ENCODE measurements around the gene VPS11. TPM values are rescaled to one million over a fixed set of nuclear protein-coding genes. Genes with fewer than 3 reads are reported as not detected.
A peak's percentile ranks its signal among the peaks of the same experiment; 100 is the strongest.
"Not testable (repeated sequence)": the region's sequence is repeated elsewhere in the genome, so short reads cannot be mapped to it uniquely, and the experiment has no call there.

VPS11 gene
- total RNA-seq, 1 donor from 2014 or later = 17.8 TPM

DNA sequence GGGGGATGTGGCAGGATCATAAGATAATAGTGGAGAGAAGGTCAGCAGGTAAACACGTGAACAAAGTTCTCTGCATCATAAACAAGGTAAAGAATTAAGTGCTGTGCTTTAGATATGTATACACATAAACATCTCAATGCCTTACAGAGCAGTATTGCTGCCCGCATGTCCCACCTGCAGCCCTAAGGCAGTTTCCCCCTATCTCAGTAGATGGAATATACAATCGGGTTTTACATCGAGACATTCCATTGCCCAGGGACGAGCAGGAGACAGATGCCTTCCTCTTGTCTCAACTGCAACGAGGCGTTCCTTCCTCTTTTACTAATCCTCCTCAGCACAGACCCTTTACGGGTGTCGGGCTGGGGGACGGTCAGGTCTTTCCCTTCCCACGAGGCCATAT lies 28.1 kb upstream of the VPS11 start:
- ATAC-seq = not testable (repeated sequence)

GRCh38 chr11:119041821-119042514 lies 25.6 kb upstream of the VPS11 start:
- no peak for ATAC-seq

GRCh38 chr11:119042927-119043326 lies 24.7 kb upstream of the VPS11 start:
- no peak for ATAC-seq

GRCh38 chr11:119044708-119045107 lies 22.9 kb upstream of the VPS11 start:
- no peak for ATAC-seq

GRCh38 chr11:119046489-119046888 lies 21.1 kb upstream of the VPS11 start:
- no peak for ATAC-seq

GRCh38 chr11:119047205-119047604 lies 20.4 kb upstream of the VPS11 start:
- ATAC-seq = no peak

GRCh38 chr11:119048644-119049043 lies 19.0 kb upstream of the VPS11 start:
- no peak for ATAC-seq

DNA sequence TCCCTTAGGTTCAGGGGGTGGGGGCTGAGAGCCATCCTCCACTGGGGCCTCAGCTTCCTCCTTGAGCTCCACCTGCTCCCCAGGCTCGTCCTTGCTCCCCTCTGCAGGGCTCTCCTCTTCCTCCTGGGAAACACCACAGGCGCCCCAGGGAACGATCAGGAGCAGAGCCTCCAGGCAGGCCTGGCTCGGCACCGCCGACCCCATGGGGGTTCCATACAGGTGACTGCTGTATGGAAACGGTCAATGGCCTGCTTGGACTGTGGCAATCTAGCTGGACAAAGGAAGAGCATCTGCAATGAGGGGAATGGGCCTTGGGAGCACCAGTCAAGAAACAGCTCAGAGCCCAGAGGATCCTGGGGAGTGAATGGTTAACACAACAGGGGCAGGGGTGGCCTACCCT lies 18.5 kb upstream of the VPS11 start:
- no peak for ATAC-seq

DNA sequence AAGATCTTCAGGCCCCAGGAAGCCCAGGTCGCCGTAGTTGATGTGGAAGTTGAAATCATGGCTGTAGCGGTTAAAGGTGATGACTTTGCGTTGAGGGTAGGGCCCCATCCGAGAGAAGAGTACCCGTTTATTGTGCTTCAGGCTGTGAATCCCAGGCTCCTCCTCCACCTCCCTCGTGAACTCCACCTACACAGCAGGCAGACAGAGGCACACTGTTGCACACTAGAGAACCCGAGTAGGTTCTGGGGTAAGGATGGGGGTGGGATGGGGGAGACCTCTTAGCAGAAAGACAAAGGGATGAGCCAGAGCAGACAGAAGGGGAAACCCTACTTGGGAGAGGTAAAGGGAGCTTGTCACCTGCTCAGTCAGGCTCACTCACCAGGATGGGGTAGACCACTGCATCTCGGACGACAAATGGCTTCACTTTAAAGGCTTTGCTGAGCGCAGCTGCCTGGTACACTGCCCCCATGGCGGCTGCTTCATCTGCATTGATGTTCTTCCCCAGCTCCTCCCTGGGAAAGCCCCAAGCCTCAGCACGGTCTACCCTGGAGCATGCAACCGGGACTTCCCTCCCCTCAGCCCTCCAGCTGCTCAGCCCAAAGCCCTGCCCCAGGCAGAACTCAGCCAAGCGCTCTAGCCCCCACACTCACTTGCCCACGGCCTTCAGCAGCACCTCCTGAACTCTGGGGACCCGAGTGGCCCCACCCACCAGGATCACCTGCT lies 16.0 kb upstream of the VPS11 start:
- ATAC-seq = no peak

DNA sequence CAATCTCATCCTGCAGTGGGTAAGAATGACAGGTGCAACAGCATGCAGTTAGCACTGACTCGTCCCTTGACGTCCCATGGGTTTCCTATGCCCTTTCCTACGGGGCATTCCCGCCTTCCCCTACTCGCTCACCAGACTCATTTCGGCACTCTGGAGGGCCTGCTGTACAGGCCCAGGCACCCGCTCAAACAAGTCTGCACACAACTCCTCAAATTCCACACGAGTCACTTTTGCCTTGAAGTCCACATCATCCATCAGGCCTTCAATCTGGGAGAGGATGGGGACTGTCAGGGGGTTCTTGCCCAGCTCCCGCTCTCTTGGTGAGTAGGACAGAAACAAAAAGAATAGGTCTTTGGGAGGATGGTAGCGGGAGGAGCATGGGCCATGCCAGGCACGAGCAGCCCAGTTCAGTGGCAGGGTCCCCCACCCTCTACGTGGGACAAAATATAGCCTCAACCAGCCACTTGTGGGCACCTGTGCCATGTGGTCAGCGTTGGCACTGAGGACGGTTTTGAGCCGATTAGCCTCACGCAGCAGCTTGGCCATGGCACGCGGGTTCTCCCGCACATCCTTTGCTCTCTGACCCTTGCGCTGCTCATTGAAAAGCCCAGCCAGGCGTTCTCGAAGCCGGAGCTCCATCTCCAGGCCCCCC lies 15.3 kb upstream of the VPS11 start:
- no peak for ATAC-seq

- no peak for ATAC-seq
Measured at GRCh38 chr11:119054418-119054817, 13.2 kb upstream of the VPS11 start.

- ATAC-seq = no peak
Measured at GRCh38 chr11:119055901-119056300, 11.7 kb upstream of the VPS11 start.

- peak; percentile 73 for ATAC-seq
Measured at GRCh38 chr11:119056421-119056999, 11.1 kb upstream of the VPS11 start.

GRCh38 chr11:119057000-119057769 lies 10.4 kb upstream of the VPS11 start, which contains the start of gene HYOU1:
Gene HYOU1 (minus strand): TSS chr11:119057205. CDS start chr11:119056160, 1,045 bp downstream.
- ATAC-seq = peak; percentile 99

DNA sequence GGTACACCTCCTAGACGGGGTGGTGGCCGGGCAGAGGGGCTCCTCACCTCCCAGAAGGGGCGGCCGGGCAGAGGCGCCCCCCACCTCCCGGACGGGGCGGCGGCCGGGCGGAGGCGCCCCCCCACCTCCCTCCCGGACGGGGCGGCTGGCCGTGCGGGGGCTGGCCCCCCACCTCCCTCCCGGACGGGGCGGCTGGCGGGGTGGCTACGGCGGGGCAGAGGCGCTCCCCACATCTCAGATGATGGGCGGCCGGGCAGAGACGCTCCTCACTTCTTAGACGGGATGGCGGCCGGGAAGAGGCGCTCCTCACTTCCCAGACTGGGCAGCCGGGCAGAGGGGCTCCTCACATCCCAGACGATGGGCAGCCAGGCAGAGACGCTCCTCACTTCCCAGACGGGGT lies 8.5 kb upstream of the VPS11 start:
- ATAC-seq = not testable (repeated sequence)

DNA sequence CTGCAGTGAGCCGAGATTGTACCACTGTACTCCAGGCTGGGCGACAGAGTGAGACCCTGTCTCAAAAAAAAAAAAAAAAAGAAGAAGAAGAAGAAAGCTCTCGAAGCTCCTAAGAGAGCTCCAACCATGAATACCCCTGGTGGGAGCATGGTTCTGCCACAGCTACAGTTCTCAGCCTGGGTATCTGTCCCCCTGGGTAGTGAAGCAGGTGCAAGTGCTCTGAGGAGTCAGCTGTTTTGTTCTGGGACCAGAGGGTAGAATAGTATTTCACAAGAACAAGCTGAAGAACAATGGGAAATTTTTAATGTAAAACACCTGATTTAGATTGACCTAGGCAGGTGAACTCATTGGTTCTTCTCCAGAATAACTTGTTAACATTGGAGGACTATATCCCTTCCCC lies 6.4 kb upstream of the VPS11 start:
- ATAC-seq = no peak

GRCh38 chr11:119062779-119063178 lies 4.8 kb upstream of the VPS11 start:
- ATAC-seq = no peak

DNA sequence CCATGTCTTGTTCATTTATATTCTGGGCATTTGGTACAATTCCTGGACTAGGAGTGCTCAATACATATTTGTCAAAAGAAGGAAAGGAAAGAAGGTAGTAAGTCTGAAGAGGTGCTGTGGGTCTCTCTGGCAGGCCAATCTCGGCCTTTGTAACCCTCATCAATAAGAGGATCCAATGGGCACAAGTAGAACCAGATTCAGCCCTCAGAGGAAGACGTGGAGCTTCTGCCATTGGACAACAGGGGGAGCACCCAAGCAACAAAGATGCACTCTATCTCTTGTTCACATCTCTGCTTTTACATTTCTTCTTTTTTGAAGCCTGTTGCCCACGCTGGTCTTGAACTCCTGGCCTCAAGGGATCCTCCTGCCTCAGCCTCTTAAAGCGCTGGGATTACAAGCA lies 2.2 kb upstream of the VPS11 start:
- no peak for ATAC-seq

- ATAC-seq = no peak
Measured at GRCh38 chr11:119077839-119078238, 10.2 kb downstream of the VPS11 start.

DNA sequence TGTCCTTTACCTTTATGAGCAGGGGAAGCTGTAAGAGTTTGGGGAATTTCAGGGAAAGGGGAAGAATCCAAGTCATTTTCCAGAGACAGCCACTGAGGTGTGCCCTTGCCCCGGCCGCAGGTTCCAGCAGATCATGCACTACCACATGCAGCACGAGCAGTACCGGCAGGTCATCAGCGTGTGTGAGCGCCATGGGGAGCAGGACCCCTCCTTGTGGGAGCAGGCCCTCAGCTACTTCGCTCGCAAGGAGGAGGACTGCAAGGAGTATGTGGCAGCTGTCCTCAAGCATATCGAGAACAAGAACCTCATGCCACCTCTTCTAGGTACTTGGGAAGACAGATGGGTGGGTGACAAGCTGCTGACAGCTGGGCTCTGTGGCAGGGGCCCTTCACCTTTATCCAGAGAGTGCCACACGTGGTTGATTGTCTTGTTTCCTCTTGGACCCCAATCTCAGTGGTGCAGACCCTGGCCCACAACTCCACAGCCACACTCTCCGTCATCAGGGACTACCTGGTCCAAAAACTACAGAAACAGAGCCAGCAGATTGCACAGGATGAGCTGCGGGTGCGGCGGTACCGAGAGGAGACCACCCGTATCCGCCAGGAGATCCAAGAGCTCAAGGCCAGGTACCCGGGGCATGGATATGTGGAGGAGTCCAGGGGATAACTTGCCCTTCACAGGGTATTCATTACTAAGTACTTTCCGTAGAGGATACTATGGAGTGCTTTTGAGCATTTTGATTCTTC lies 11.2 kb downstream of the VPS11 start:
- ATAC-seq = no peak

DNA sequence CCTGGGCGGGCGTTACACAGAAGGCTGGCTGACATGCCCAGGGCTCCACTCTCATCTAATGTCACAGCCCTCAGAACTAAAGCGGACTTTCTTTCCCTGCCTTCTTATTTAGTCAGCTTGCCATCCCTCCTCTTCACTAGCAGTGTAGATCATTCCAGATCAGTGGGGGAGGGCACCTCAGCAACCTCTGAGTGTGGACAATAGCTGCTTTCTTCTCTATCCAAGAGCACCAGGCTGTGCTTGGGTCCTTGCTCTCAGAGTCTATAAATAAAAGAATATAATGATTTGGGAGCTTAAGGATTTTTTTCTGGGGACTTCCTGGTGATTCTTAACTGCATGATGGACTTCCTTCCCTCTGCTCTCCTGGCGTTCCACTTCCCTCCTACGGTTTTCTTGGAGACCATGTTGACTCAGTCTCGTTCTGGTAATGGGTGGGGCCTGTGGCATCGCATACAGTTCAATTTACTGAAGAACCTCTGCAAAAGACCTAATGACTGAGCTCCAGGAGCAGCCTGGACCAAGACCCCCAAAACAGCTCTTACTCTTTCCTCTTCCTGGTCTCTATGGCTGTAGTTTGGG lies 14.2 kb downstream of the VPS11 start:
- no peak for ATAC-seq

All from esophagus mucosa (tissue), 1 donor.